Breast epithelium (tissue), 3 donors: ENCODE data around the gene FLVCR2.

Experiments
- POLR2A ChIP-seq: fragments of 450-650 bp; IDR thresholded peaks from one replicate; pipeline ENCODE4 v1.6.1; 2016; ENCODE audit warnings: antibody characterized with exemption, mild to moderate bottlenecking, moderate library complexity
- TF ChIP-seq, protein P1 (sequence below), 3 donors: fragments of 450-650 bp; IDR thresholded peaks; one replicate each; pipeline ENCODE4 v1.5.1; 2016 to 2017; ENCODE audit warnings: antibody characterized with exemption in 3 of 3, mild to moderate bottlenecking in 3 of 3, moderate library complexity in 3 of 3

- TF ChIP-seq POLR2A, result no peak
- TF ChIP-seq, protein P1, sequence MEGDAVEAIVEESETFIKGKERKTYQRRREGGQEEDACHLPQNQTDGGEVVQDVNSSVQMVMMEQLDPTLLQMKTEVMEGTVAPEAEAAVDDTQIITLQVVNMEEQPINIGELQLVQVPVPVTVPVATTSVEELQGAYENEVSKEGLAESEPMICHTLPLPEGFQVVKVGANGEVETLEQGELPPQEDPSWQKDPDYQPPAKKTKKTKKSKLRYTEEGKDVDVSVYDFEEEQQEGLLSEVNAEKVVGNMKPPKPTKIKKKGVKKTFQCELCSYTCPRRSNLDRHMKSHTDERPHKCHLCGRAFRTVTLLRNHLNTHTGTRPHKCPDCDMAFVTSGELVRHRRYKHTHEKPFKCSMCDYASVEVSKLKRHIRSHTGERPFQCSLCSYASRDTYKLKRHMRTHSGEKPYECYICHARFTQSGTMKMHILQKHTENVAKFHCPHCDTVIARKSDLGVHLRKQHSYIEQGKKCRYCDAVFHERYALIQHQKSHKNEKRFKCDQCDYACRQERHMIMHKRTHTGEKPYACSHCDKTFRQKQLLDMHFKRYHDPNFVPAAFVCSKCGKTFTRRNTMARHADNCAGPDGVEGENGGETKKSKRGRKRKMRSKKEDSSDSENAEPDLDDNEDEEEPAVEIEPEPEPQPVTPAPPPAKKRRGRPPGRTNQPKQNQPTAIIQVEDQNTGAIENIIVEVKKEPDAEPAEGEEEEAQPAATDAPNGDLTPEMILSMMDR (IDR thresholded peaks at IDR 0.05), result no peak
These were observed 11.5 kb downstream of the FLVCR2 start for GRCh38 chr14:75589931-75590330.
